Peyer's patch (tissue), 4 donors: ENCODE measurements around the gene MAML2.

ENCODE experiments used
- POLR2A ChIP-seq, 2 donors: fragments of 450-650 bp; IDR thresholded peaks; one replicate each; pipeline ENCODE4 v1.5.1; 2017; ENCODE audit warnings: antibody characterized with exemption in 2 of 2, mild to moderate bottlenecking in 2 of 2, moderate library complexity in 2 of 2
- TF ChIP-seq, protein P1 (sequence below), 6 experiments: fragments of 450-650 bp in 4 of 6; fragments of 200-600 bp in 2 of 6; sonication (generic) in 1 of 6; IDR thresholded peaks; one replicate each; pipeline ENCODE4 v1.5.1; 2017 to 2019; ENCODE audit warnings: antibody characterized with exemption in 6 of 6, mild to moderate bottlenecking in 3 of 6, moderate library complexity in 1 of 6

DNA sequence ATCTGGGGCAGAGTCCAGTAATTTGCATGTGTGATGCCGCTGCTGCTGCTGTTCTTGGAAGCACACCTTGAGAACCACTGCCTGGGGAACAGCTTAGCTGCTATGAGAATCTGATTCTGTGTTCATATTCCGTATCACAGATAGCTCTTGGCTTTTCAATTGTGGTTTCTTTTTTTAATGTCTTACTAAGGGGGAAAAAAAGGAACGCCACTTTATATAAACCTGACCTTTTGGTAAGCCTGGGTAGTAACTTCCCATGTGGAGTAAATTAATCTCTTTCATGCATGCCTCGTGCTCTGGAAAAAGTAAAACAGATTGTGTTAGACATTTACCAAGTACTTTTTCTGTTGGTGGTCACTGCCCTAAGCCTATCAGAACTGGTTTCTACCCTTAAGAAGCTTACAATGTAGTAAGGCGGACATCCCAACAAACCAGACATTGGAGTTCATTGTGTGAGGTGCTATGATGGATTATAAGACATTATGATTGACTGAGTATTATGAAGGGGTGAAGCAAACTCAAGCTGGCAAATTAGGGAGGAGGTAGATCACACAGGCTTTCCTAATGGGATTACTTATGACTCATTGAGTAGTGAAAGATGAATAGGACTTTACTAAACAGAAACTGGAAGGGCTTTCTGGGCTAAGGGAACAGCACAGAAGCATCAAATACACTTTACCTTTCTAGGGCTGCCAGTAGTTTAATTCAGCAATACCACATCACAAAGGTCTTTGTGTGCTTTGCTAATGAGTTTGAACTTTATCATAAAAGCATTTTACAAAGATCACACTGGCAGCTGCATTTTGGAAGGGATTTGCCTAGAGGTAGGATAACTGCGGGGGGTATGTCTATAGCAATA, 64.7 kb downstream of the MAML2 start:
- TF ChIP-seq, protein P1, sequence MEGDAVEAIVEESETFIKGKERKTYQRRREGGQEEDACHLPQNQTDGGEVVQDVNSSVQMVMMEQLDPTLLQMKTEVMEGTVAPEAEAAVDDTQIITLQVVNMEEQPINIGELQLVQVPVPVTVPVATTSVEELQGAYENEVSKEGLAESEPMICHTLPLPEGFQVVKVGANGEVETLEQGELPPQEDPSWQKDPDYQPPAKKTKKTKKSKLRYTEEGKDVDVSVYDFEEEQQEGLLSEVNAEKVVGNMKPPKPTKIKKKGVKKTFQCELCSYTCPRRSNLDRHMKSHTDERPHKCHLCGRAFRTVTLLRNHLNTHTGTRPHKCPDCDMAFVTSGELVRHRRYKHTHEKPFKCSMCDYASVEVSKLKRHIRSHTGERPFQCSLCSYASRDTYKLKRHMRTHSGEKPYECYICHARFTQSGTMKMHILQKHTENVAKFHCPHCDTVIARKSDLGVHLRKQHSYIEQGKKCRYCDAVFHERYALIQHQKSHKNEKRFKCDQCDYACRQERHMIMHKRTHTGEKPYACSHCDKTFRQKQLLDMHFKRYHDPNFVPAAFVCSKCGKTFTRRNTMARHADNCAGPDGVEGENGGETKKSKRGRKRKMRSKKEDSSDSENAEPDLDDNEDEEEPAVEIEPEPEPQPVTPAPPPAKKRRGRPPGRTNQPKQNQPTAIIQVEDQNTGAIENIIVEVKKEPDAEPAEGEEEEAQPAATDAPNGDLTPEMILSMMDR (IDR thresholded peaks at IDR 0.05) = no peak
- no peak for TF ChIP-seq POLR2A (IDR thresholded peaks at IDR 0.05)
